IMR-90 (cell line): Measurements from ENCODE around the gene TAF4. TPM values are rescaled to one million over a fixed set of nuclear protein-coding genes. Genes with fewer than 3 reads are reported as not detected.

Source experiments
- ATAC-seq: fragments of 200-7000 bp; cut with Tn5 transposase; 2 replicates; pipeline ENCODE4 v1.9.1; 2020; ENCODE audit warnings: low read depth, mild to moderate bottlenecking, moderate library complexity
- BruUV-seq: library from RNA; stranded (reverse); fragments of 400-500 nt; replicated peaks from 2 replicates; lab custom pipeline; 2021; lab: Mats Ljungman, UMichigan
- CTCF ChIA-PET: fragments of 300-600 bp; formaldehyde crosslinking; extraction: SDS; loops from one replicate; lab custom pipeline; 2021; ENCODE audit warnings: antibody characterized with exemption; lab: Yijun Ruan, JAX
- POLR2A ChIA-PET: fragments of 300-600 bp; sonication (Branson Sonifier 250); formaldehyde crosslinking; loops from one replicate; lab custom pipeline; 2022; ENCODE audit warnings: antibody characterized with exemption; ENCODE audit not compliant: unreplicated experiment; lab: Charles Lee
- DNase-seq: peaks from one replicate; pipeline ENCODE4 v3.0.0; 2013
- H2AFZ ChIP-seq: replicated peaks from 2 replicates; pipeline ENCODE3; 2013; ENCODE audit warnings: low read length, mild to moderate bottlenecking; ENCODE audit not compliant: poor library complexity
- H2AK5ac ChIP-seq: 2 replicates; pipeline ENCODE4 v1.6.1; 2013; ENCODE audit warnings: low read depth, low read length, inconsistent platforms
- H2AK9ac ChIP-seq: replicated peaks from 2 replicates; pipeline ENCODE3; 2013; ENCODE audit warnings: mild to moderate bottlenecking, low read depth, low read length, moderate library complexity; ENCODE audit not compliant: poor library complexity
- H2BK120ac ChIP-seq: 2 replicates; pipeline ENCODE4 v1.6.1; 2013; ENCODE audit warnings: low read depth, low read length, inconsistent platforms
- H2BK15ac ChIP-seq: 3 replicates; pipeline ENCODE4 v1.6.1; 2013; ENCODE audit warnings: low read depth, low read length, inconsistent platforms
- H2BK20ac ChIP-seq: 2 replicates; pipeline ENCODE4 v1.6.1; 2013; ENCODE audit warnings: low read depth, mild to moderate bottlenecking, inconsistent platforms, low read length, moderate library complexity
- H2BK5ac ChIP-seq: 2 replicates; pipeline ENCODE4 v1.6.1; 2013; ENCODE audit warnings: mild to moderate bottlenecking, low read depth, low read length, inconsistent platforms; ENCODE audit not compliant: poor library complexity, severe bottlenecking
- H3K14ac ChIP-seq: replicated peaks from 2 replicates; pipeline ENCODE4 v1.6.1; 2013; ENCODE audit warnings: low read depth, low read length, inconsistent platforms
- H3K18ac ChIP-seq: 2 replicates; pipeline ENCODE4 v1.6.1; 2013; ENCODE audit warnings: low read depth, low read length, control low read depth
- H3K23ac ChIP-seq: 2 replicates; pipeline ENCODE4 v1.6.1; 2013; ENCODE audit warnings: low read depth, low read length, inconsistent platforms
- H3K27ac ChIP-seq: 2 replicates; pipeline ENCODE4 v1.5.1; 2013; ENCODE audit warnings: mild to moderate bottlenecking, control low read depth, low read length; ENCODE audit not compliant: insufficient read depth
- H3K27me3 ChIP-seq: 2 replicates; pipeline ENCODE4 v1.6.1; 2013; ENCODE audit warnings: low read length; ENCODE audit not compliant: control insufficient read depth, insufficient read depth
- H3K36me3 ChIP-seq: 2 replicates; pipeline ENCODE4 v1.6.1; 2013; ENCODE audit warnings: low read length, mixed read lengths; ENCODE audit not compliant: control insufficient read depth, insufficient read depth
- H3K4ac ChIP-seq: 2 replicates; pipeline ENCODE4 v1.6.1; 2013; ENCODE audit warnings: low read depth, low read length, inconsistent platforms
- H3K4me1 ChIP-seq: 2 replicates; pipeline ENCODE4 v1.6.1; 2013; ENCODE audit warnings: low read length, mixed read lengths; ENCODE audit not compliant: control insufficient read depth, insufficient read depth
- H3K4me2 ChIP-seq: 2 replicates; pipeline ENCODE4 v1.6.1; 2013; ENCODE audit warnings: low read depth, mild to moderate bottlenecking, control low read depth, low read length, moderate library complexity
- H3K4me3 ChIP-seq: 2 replicates; pipeline ENCODE4 v1.5.1; 2013; ENCODE audit warnings: low read depth, mild to moderate bottlenecking, control low read depth, low read length, moderate library complexity; ENCODE audit not compliant: insufficient read depth
- H3K56ac ChIP-seq: 2 replicates; pipeline ENCODE4 v1.6.1; 2013; ENCODE audit warnings: low read length, inconsistent platforms; ENCODE audit not compliant: insufficient read depth; ENCODE audit errors: extremely low read depth
- H3K79me1 ChIP-seq, 2 experiments: 2 replicates each; pipeline ENCODE4 v1.6.1; 2013; ENCODE audit warnings: low read length in 2 of 2, inconsistent platforms in 1 of 2, low read depth in 1 of 2
- H3K9ac ChIP-seq: 2 replicates; pipeline ENCODE4 v1.6.1; 2013; ENCODE audit warnings: low read depth, low read length, control low read depth
- H3K9me1 ChIP-seq: 2 replicates; pipeline ENCODE4 v1.6.1; 2013; ENCODE audit warnings: low read length, inconsistent platforms; ENCODE audit not compliant: insufficient read depth
- H3K9me3 ChIP-seq: 2 replicates; pipeline ENCODE4 v1.6.1; 2013; ENCODE audit warnings: low read length; ENCODE audit not compliant: control insufficient read depth, insufficient read depth
- H4K20me1 ChIP-seq: 2 replicates; pipeline ENCODE4 v1.6.1; 2013; ENCODE audit warnings: low read length, inconsistent platforms; ENCODE audit not compliant: insufficient read depth
- H4K5ac ChIP-seq: 2 replicates; pipeline ENCODE4 v1.6.1; 2013; ENCODE audit warnings: mild to moderate bottlenecking, low read depth, low read length, control low read depth
- H4K8ac ChIP-seq, 2 experiments: 2 replicates each; pipeline ENCODE4 v1.6.1; 2013; ENCODE audit warnings: low read depth in 2 of 2, low read length in 2 of 2, control low read depth in 1 of 2, inconsistent platforms in 1 of 2
- H4K91ac ChIP-seq: 2 replicates; pipeline ENCODE4 v1.6.1; 2013; ENCODE audit warnings: low read depth, low read length, inconsistent platforms; ENCODE audit not compliant: insufficient read depth
- BHLHE40 ChIP-seq: fragments of 150-350 bp; IDR thresholded peaks from 2 replicates; pipeline ENCODE4 v1.6.1; 2016; ENCODE audit warnings: mild to moderate bottlenecking, low read depth, low read length
- CEBPB ChIP-seq: IDR thresholded peaks from 2 replicates; pipeline ENCODE4 v1.6.1; 2012; ENCODE audit warnings: low read depth, low read length, improper control_type of control experiment
- CHD1 ChIP-seq: IDR thresholded peaks from 2 replicates; pipeline ENCODE4 v1.6.1; 2012; ENCODE audit warnings: low read depth, low read length, improper control_type of control experiment
- ELK1 ChIP-seq: fragments of 150-350 bp; IDR thresholded peaks from 2 replicates; pipeline ENCODE4 v1.6.1; 2016; ENCODE audit warnings: low read depth, mild to moderate bottlenecking, low read length, moderate library complexity, borderline replicate concordance
- FOS ChIP-seq: fragments of 150-350 bp; IDR thresholded peaks from 2 replicates; pipeline ENCODE4 v1.6.1; 2016; ENCODE audit warnings: low read depth, low read length
- MAFK ChIP-seq: IDR thresholded peaks from 2 replicates; pipeline ENCODE4 v1.6.1; 2012; ENCODE audit warnings: low read depth, low read length, improper control_type of control experiment
- NFE2L2 ChIP-seq: fragments of 150-350 bp; IDR thresholded peaks from 2 replicates; pipeline ENCODE4 v1.6.1; 2016; ENCODE audit warnings: low read depth, mild to moderate bottlenecking, low read length
- POLR2A ChIP-seq: IDR thresholded peaks from 2 replicates; pipeline ENCODE4 v1.6.1; 2012; ENCODE audit warnings: mild to moderate bottlenecking, low read depth, low read length
- RAD21 ChIP-seq: IDR thresholded peaks from 2 replicates; pipeline ENCODE4 v1.6.1; 2012; ENCODE audit warnings: low read length, improper control_type of control experiment
- RFX5 ChIP-seq: IDR thresholded peaks from 2 replicates; pipeline ENCODE4 v1.8.0; 2012; ENCODE audit warnings: low read depth, mild to moderate bottlenecking, low read length, moderate library complexity
- SMC3 ChIP-seq: fragments of 150-350 bp; IDR thresholded peaks from 2 replicates; pipeline ENCODE4 v1.6.1; 2016; ENCODE audit warnings: low read depth, mild to moderate bottlenecking, antibody characterized with exemption, low read length, moderate library complexity
- WGBS, 2 experiments: methylation state at CpG; one replicate each; pipeline versions ENCODE4 v1.1.5 to v1.1.7; 2013; ENCODE audit warnings: missing lambda C conversion rate in 2 of 2; ENCODE audit not compliant: insufficient read length in 1 of 2; ENCODE audit errors: extremely low coverage in 2 of 2; 5-methylcytosine and 5-hydroxymethylcytosine counted together
- dilution Hi-C: fragments of 300-500 bp; cut with HindIII; formaldehyde crosslinking; loops from one replicate; pipeline ENCODE4 v1.14.3; 2018; ENCODE audit warnings: low sequenced_read_pairs; ENCODE audit not compliant: unreplicated experiment
- in situ Hi-C: fragments of 300-500 bp; cut with MboI; formaldehyde crosslinking; loops from 3 replicates; pipeline ENCODE4 v1.14.3; 2019; ENCODE audit warnings: low sequenced_read_pairs, inconsistent platforms, mixed read lengths
- intact Hi-C: fragments of 100-400 bp; cut with micrococcal nuclease; formaldehyde crosslinking; loops from 2 replicates; pipeline ENCODE4 v1.10.0; 2022
- polyA plus RNA-seq, 3 experiments: library from polyadenylated mRNA; depleted of rRNA; stranded (reverse); fragments of >200 nt; gene quantifications; 2 replicates each; pipeline ENCODE4 v1.2.3, GENCODE V29; 2012; ENCODE audit warnings: low replicate concordance in 1 of 3
- total RNA-seq: library from RNA; depleted of rRNA; stranded (reverse); fragments of >200 nt; gene quantifications from 2 replicates; pipeline ENCODE4 v1.2.3, GENCODE V29; 2012
- TF ChIP-seq, protein P1 (sequence below): conservative IDR thresholded peaks from 2 replicates; pipeline ENCODE4 v1.5.1; 2012; ENCODE audit warnings: mild to moderate bottlenecking, low read depth, low read length, improper control_type of control experiment

The TAF4 gene
- total and polyA plus RNA-seq, 2 of the 4 experiments (the other 2 are of a cell fraction), result 1.4 to 5.1 TPM

DNA sequence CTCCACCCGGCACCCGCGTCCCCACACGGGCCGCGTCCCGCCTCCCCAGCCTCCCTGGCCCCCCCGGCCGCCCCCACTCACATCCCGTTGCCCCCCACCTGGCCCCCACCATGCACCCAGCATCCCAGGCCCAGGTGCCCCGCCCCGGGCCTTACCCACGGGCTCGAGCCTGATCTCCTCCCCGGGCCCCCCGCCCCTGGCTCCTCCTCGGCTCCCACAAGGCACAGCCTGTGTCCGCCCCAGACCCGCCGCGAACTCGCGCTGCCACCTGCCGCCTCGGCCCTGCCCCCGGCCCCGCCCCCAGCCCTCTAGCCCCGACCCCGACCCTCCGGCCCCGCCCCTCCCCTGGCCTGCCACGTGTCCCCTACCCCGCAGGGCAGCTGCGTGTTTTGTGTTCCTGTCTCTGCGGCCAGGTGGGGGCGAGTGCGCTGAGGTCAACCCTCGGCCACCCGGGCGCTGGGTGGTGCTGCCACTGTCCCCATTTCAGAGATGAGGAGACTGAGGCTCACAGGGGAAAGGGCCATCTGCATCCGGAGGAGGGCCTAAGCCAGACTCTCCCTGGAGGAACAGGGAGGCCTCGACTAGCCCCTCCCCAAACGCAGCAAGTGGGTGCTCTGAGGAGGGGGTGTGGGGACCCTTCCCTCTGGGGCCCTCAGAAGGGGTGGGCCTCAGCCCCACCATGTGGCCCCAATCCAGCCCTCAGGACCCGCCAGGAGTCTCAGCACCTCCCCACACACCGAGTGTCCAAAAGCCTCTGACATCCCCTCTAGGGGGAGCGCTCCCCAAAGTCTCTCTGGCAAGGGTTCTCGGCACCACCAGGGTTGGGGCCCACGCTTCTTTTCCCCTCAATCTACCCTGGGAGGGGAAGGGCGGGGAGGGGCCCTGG is 99.8 kb downstream of the TAF4 start:
- ChIA-PET CTCF (no interaction called here), POLR2A (no interaction called here)
- intact Hi-C loops (no loop called here), in situ Hi-C loops (no loop called here), dilution Hi-C loops (no loop called here)
- BruUV-seq, result no TSS peak
- no peak overlapping the region for H3K56ac ChIP-seq
- H3K23ac ChIP-seq, result no peak overlapping the region
- TF ChIP-seq NFE2L2, result no peak
- TF ChIP-seq BHLHE40, result no peak
- TF ChIP-seq CEBPB, result no peak
- no peak for TF ChIP-seq ELK1
- no peak for TF ChIP-seq FOS
- TF ChIP-seq, protein P1, sequence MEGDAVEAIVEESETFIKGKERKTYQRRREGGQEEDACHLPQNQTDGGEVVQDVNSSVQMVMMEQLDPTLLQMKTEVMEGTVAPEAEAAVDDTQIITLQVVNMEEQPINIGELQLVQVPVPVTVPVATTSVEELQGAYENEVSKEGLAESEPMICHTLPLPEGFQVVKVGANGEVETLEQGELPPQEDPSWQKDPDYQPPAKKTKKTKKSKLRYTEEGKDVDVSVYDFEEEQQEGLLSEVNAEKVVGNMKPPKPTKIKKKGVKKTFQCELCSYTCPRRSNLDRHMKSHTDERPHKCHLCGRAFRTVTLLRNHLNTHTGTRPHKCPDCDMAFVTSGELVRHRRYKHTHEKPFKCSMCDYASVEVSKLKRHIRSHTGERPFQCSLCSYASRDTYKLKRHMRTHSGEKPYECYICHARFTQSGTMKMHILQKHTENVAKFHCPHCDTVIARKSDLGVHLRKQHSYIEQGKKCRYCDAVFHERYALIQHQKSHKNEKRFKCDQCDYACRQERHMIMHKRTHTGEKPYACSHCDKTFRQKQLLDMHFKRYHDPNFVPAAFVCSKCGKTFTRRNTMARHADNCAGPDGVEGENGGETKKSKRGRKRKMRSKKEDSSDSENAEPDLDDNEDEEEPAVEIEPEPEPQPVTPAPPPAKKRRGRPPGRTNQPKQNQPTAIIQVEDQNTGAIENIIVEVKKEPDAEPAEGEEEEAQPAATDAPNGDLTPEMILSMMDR, result no peak
- TF ChIP-seq SMC3, result no peak
- no peak for TF ChIP-seq POLR2A
- no peak for TF ChIP-seq RFX5
- TF ChIP-seq RAD21, result no peak
- no peak for TF ChIP-seq CHD1
- no peak for TF ChIP-seq MAFK
- no peaks in the 10 kb centered on the region for H3K36me3 ChIP-seq
- H3K14ac ChIP-seq, result no peak overlapping the region
- H2BK15ac ChIP-seq, result no peak overlapping the region
- H3K9ac ChIP-seq, result no peak overlapping the region
- H3K4me3 ChIP-seq, result no peak overlapping the region
- DNase-seq (no peak), ATAC-seq (no peak)
- no peak overlapping the region for H3K4me2 ChIP-seq
- no peak overlapping the region for H3K4ac ChIP-seq
- no peaks in the 10 kb centered on the region for H3K79me1 ChIP-seq
- no peak overlapping the region for H4K5ac ChIP-seq
- peak overlapping the region; percentile 58 for H2AFZ ChIP-seq
- H4K91ac ChIP-seq, result no peak overlapping the region
- peak overlapping the region; percentile 42 for H2AK9ac ChIP-seq
- H2BK5ac ChIP-seq, result no peak overlapping the region
- H4K20me1 ChIP-seq, result no peaks in the 10 kb centered on the region
- H3K9me3 ChIP-seq, result no peaks in the 10 kb centered on the region
- H3K27ac ChIP-seq, result no peak overlapping the region
- no peak overlapping the region for H3K18ac ChIP-seq
- no peak overlapping the region for H2BK120ac ChIP-seq
- H3K9me1 ChIP-seq, result no peaks in the 10 kb centered on the region; the same call in 1 of the 2 replicates
- peaks cover 24% of the 10 kb centered on the region for H3K27me3 ChIP-seq
- no peak overlapping the region for H2BK20ac ChIP-seq
- 9% methylated on average over 6 of the region's 49 CpGs; no CpG with 5 or more reads in 1 of the 2 experiments for WGBS, 2 experiments
- H4K8ac ChIP-seq, result no peak overlapping the region
- no peak overlapping the region for H2AK5ac ChIP-seq
- H3K4me1 ChIP-seq, result no peaks in the 10 kb centered on the region
